CD14-positive monocyte (primary cell): ENCODE data around the gene KRTAP10-2. TPM values are rescaled to one million over a fixed set of nuclear protein-coding genes. Genes with fewer than 3 reads are reported as not detected.

Experiments used
- DNase-seq, 3 donors: peaks; one replicate each; pipeline ENCODE4 v3.0.0-alpha.2; 2011 to 2022
- H2AFZ ChIP-seq: 2 replicates; pipeline ENCODE4 v1.6.0; 2012; ENCODE audit warnings: mild to moderate bottlenecking, low read depth, low read length, inconsistent platforms; ENCODE audit not compliant: insufficient read depth, poor library complexity, severe bottlenecking
- H3K27ac ChIP-seq, 2 donors: 1 replicate in 1 of 2; 2 replicates in 1 of 2; pipeline ENCODE4 v1.5.1; 2012 to 2013; ENCODE audit warnings: low read length in 2 of 2, control low read depth in 1 of 2, inconsistent platforms in 1 of 2, low read depth in 1 of 2, mild to moderate bottlenecking in 1 of 2
- H3K27me3 ChIP-seq, 2 donors: one replicate each; pipeline versions ENCODE4 v1.6.0 to v1.6.1; 2011 to 2013; ENCODE audit warnings: low read length in 2 of 2; ENCODE audit not compliant: control insufficient read depth in 2 of 2, insufficient read depth in 2 of 2
- H3K36me3 ChIP-seq, 2 donors: replicated peaks in 1 of 2; 1 replicate in 1 of 2; 2 replicates in 1 of 2; pipeline versions ENCODE4 v1.5.1 to v1.6.1; 2012 to 2013; ENCODE audit warnings: low read length in 2 of 2, control low read depth in 1 of 2, inconsistent platforms in 1 of 2, mild to moderate bottlenecking in 1 of 2; ENCODE audit not compliant: insufficient read depth in 2 of 2, control insufficient read depth in 1 of 2
- H3K4me1 ChIP-seq, 2 donors: 1 replicate in 1 of 2; 2 replicates in 1 of 2; pipeline versions ENCODE4 v1.5.1 to v1.6.1; 2012 to 2013; ENCODE audit warnings: low read length in 2 of 2, control low read depth in 1 of 2, inconsistent platforms in 1 of 2, mild to moderate bottlenecking in 1 of 2, moderate library complexity in 1 of 2; ENCODE audit not compliant: insufficient read depth in 2 of 2, control insufficient read depth in 1 of 2
- H3K4me2 ChIP-seq: replicated peaks from 2 replicates; pipeline ENCODE3; 2012; ENCODE audit warnings: low read length, moderate library complexity, mild to moderate bottlenecking; ENCODE audit not compliant: poor library complexity, severe bottlenecking; ENCODE audit errors: extremely low read depth
- H3K4me3 ChIP-seq, 3 experiments: fragments of 200-600 bp in 1 of 3; sonication (generic) in 1 of 3; replicated peaks in 1 of 3; 1 replicate in 2 of 3; 2 replicates in 1 of 3; pipeline ENCODE4 v1.5.1; 2011 to 2013; ENCODE audit warnings: low read length in 3 of 3, mild to moderate bottlenecking in 3 of 3, control low read depth in 2 of 3, low read depth in 2 of 3, inconsistent platforms in 1 of 3, moderate library complexity in 1 of 3
- H3K79me2 ChIP-seq: 2 replicates; pipeline ENCODE4 v1.6.0; 2012; ENCODE audit warnings: mild to moderate bottlenecking, control low read depth, inconsistent platforms, low read length, moderate library complexity; ENCODE audit not compliant: insufficient read depth
- H3K9ac ChIP-seq: 2 replicates; pipeline ENCODE4 v1.6.0; 2017; ENCODE audit warnings: low read length, mild to moderate bottlenecking; ENCODE audit not compliant: insufficient read depth, poor library complexity, severe bottlenecking
- H3K9me3 ChIP-seq, 2 donors: replicated peaks in 1 of 2; 1 replicate in 1 of 2; 2 replicates in 1 of 2; pipeline versions ENCODE4 v1.5.1 to v1.6.1; 2012 to 2013; ENCODE audit warnings: low read length in 2 of 2, control low read depth in 1 of 2; ENCODE audit not compliant: control insufficient read depth in 1 of 2, insufficient read depth in 1 of 2
- H4K20me1 ChIP-seq: 2 replicates; pipeline ENCODE4 v1.6.0; 2012; ENCODE audit warnings: mild to moderate bottlenecking, low read length, control low read depth, moderate library complexity; ENCODE audit not compliant: insufficient read depth
- H3K27ac Mint-ChIP-seq, 7 donors: one replicate each; pipeline ENCODE4 v1.8.0; 2020; ENCODE audit warnings: mild to moderate bottlenecking in 7 of 7, mixed read lengths in 7 of 7, moderate library complexity in 6 of 7, inconsistent platforms in 2 of 7
- H3K27me3 Mint-ChIP-seq, 3 donors: one replicate each; pipeline ENCODE4 v1.8.0; 2021 to 2022; ENCODE audit warnings: low read depth in 3 of 3, mild to moderate bottlenecking in 3 of 3, mixed read lengths in 3 of 3, moderate library complexity in 3 of 3, inconsistent platforms in 1 of 3
- H3K36me3 Mint-ChIP-seq, 2 donors: one replicate each; pipeline ENCODE4 v1.8.0; 2020; ENCODE audit warnings: mixed read lengths in 2 of 2, inconsistent platforms in 1 of 2, mild to moderate bottlenecking in 1 of 2
- H3K4me1 Mint-ChIP-seq: one replicate; pipeline ENCODE4 v1.8.0; 2020; ENCODE audit warnings: mild to moderate bottlenecking, mixed read lengths
- H3K4me3 Mint-ChIP-seq, 2 donors: one replicate each; pipeline ENCODE4 v1.8.0; 2020; ENCODE audit warnings: mild to moderate bottlenecking in 2 of 2, mixed read lengths in 2 of 2, moderate library complexity in 1 of 2
- H3K9me3 Mint-ChIP-seq, 7 donors: one replicate each; pipeline ENCODE4 v1.8.0; 2020 to 2022; ENCODE audit warnings: mixed read lengths in 7 of 7, mild to moderate bottlenecking in 6 of 7, moderate library complexity in 6 of 7, inconsistent platforms in 2 of 7
- WGBS: methylation state at CpG from one replicate; pipeline ENCODE4 v1.1.5; 2013; ENCODE audit warnings: missing lambda C conversion rate; ENCODE audit not compliant: insufficient coverage; 5-methylcytosine and 5-hydroxymethylcytosine counted together
- intact Hi-C, 2 donors: fragments of 100-400 bp; cut with micrococcal nuclease; formaldehyde crosslinking; loops; one replicate each; pipeline versions ENCODE4 v1.15.0 to v1.15.1; 2023
- polyA plus RNA-seq, 3 donors: library from polyadenylated mRNA; depleted of rRNA in 1 of 3; unstranded in 2 of 3; stranded (reverse) in 1 of 3; fragments of 300-500 nt in 2 of 3; fragments of >200 nt in 1 of 3; fragmentation: Illumina TruSeq in 2 of 3; gene quantifications; 1 replicate in 2 of 3; 2 replicates in 1 of 3; pipeline ENCODE4 v1.2.3, GENCODE V29; 2012 to 2021
- TF ChIP-seq, protein P1 (sequence below): fragments of 200-600 bp; IDR thresholded peaks from one replicate; pipeline ENCODE4 v1.8.0; 2022; ENCODE audit warnings: antibody characterized with exemption, mild to moderate bottlenecking

Gene KRTAP10-2
- polyA plus RNA-seq, 3 donors, result not detected

DNA sequence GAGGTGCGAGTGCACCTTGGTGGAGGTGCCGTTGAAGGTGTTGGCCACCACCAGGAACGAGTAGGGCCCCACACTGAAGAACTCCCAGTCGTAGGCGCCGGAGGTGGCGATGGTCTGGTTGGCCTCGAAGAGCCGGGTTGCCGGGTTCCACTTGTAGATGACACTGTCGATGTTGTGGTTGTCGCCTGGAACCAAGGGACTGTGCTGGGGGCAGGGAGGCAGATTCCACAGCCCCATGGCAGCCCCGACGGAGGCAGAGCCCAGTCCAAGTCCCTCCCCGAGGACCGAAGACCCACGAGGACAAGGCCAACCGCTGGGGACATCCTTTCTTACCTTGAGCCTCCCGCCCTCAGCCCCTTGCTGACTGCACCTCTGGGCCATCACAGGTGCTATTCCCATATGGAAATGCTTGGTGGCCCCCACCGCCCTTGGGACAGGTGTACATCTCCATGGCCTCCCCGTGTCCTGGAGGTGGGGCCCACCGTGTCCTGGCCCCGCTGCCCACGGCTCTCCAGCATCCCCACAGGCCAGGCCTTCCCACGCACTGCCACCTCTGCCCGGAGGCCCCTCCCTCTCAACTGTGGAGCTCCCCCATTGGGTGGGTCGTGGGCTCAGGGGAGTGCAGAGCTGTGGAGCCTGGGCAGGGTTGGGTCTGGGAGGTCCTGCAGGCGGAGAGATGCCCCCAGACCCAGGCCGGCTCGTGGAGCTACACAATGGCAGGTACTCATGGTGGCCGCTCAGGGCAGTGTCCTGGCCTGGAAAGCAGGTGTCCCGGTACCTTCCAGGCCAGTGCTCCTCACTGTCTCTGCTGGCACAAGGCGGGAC is 29.2 kb downstream of the KRTAP10-2 start:
- H3K4me1 Mint-ChIP-seq, result no peaks in the 10 kb centered on the region
- Histone ChIP-seq H3K9ac (no peak overlapping the region), H3K36me3 (no peaks in the 10 kb centered on the region), H3K4me3 (no peak overlapping the region), H3K4me1 (no peaks in the 10 kb centered on the region), H3K4me2 (no peak overlapping the region), H2AFZ (no peak overlapping the region), H3K9me3 (peaks cover 12 to 17% of the 10 kb centered on the region in 2 donors), H3K27me3 (no peaks in the 10 kb centered on the region), H3K27ac (no peak overlapping the region), H3K79me2 (no peaks in the 10 kb centered on the region), H4K20me1 (no peaks in the 10 kb centered on the region)
- WGBS, result 94% methylated on average over 28 of the region's 33 CpGs
- intact Hi-C loops, result no loop called here
- no peak for DNase-seq
- H3K9me3 Mint-ChIP-seq, result peaks cover 0 to 17% (median 3%) of the 10 kb centered on the region in 7 donors
- H3K27me3 Mint-ChIP-seq, result peaks cover 0 to 6% (median 0%) of the 10 kb centered on the region in 3 donors
- no peak overlapping the region for H3K27ac Mint-ChIP-seq
- H3K36me3 Mint-ChIP-seq, result no peaks in the 10 kb centered on the region
- TF ChIP-seq, protein P1, sequence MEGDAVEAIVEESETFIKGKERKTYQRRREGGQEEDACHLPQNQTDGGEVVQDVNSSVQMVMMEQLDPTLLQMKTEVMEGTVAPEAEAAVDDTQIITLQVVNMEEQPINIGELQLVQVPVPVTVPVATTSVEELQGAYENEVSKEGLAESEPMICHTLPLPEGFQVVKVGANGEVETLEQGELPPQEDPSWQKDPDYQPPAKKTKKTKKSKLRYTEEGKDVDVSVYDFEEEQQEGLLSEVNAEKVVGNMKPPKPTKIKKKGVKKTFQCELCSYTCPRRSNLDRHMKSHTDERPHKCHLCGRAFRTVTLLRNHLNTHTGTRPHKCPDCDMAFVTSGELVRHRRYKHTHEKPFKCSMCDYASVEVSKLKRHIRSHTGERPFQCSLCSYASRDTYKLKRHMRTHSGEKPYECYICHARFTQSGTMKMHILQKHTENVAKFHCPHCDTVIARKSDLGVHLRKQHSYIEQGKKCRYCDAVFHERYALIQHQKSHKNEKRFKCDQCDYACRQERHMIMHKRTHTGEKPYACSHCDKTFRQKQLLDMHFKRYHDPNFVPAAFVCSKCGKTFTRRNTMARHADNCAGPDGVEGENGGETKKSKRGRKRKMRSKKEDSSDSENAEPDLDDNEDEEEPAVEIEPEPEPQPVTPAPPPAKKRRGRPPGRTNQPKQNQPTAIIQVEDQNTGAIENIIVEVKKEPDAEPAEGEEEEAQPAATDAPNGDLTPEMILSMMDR, result no peak
- H3K4me3 Mint-ChIP-seq, result no peak overlapping the region

DNA sequence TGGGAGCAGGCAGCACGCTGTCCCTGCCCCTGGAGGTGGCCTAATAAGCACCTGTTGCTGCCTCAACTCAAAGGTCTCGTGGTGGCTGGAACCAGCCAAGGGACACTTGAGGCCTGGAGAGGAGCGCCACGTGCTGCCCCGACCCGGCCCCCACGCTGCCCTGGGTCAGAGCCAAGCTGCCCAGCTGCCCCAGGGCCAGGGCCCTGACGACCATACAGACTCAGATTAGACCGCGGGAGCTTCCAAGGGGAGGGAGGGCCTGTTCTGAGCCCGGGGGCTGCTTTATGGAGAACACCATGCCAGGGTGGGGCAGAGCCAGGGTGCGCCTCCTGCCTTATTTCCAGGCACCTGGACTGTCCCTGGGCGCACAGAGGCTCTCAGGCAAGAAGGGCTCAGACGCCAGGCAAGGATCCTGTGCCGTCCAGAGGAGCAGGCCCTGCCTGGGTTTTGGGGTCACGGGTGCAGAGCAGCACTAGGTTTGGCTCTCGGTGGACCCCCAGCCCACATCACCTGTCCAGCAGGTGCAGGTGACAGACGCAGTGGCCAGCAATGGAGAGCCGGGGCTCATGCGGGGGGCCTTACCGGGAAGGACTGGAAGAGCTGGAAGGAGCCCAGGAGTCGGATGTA is 29.9 kb downstream of the KRTAP10-2 start:
- Mint-ChIP-seq H3K27ac (no peak overlapping the region), H3K27me3 (peaks cover 0 to 6% (median 0%) of the 10 kb centered on the region in 3 donors), H3K9me3 (peaks cover 0 to 18% (median 5%) of the 10 kb centered on the region in 7 donors), H3K36me3 (no peaks in the 10 kb centered on the region), H3K4me1 (no peaks in the 10 kb centered on the region), H3K4me3 (no peak overlapping the region)
- TF ChIP-seq, protein P1, result no peak
- H3K79me2 ChIP-seq, result no peaks in the 10 kb centered on the region
- H3K27me3 ChIP-seq, result no peaks in the 10 kb centered on the region
- no peaks in the 10 kb centered on the region for H4K20me1 ChIP-seq
- no peak overlapping the region for H3K4me2 ChIP-seq
- H3K4me1 ChIP-seq, result no peaks in the 10 kb centered on the region
- intact Hi-C loops, result no loop called here
- no peak for DNase-seq
- H3K4me3 ChIP-seq, result no peak overlapping the region
- H3K9ac ChIP-seq, result no peak overlapping the region
- H3K9me3 ChIP-seq, result peaks cover 14 to 17% of the 10 kb centered on the region in 2 donors
- no peak overlapping the region for H3K27ac ChIP-seq
- H3K36me3 ChIP-seq, result no peaks in the 10 kb centered on the region
- 94% methylated on average over 22 of the region's 22 CpGs for WGBS
- no peak overlapping the region for H2AFZ ChIP-seq
